ENCODE measurements around the gene GRM3. TPM values are rescaled to one million over a fixed set of nuclear protein-coding genes. Genes with fewer than 3 reads are reported as not detected.

Gene GRM3
- total and polyA plus RNA-seq, 2 donors (not counting 3 experiments of a cell fraction or from before 2014, with no cell fraction given), result not detected

- Histone ChIP-seq H3K36me3 (ENCODE audit: control insufficient read depth in 2 of 2, extremely low read depth in 1 of 2, insufficient read depth in 2 of 2, low read length in 2 of 2) (no peaks in the 10 kb centered on the region), H3K27me3 (ENCODE audit: control insufficient read depth in 2 of 2, insufficient read depth in 2 of 2, low read length in 2 of 2) (no peaks in the 10 kb centered on the region), H3K4me3 (replicated peaks in 1 of 3; ENCODE audit: insufficient read depth in 1 of 3, low read depth in 1 of 3, low read length in 3 of 3) (no peak overlapping the region), H3K9me1 (replicated peaks; ENCODE audit: control insufficient read depth, extremely low read depth, insufficient read depth, low read length) (no peaks in the 10 kb centered on the region), H4K20me1 (replicated peaks; ENCODE audit: control insufficient read depth, extremely low read depth, insufficient read depth, low read length) (no peaks in the 10 kb centered on the region), H2AFZ (ENCODE audit: low read depth, low read length) (no peak overlapping the region), H3K9ac (replicated peaks; ENCODE audit: extremely low read depth, insufficient read depth, low read length) (no peak overlapping the region), H3K79me2 (ENCODE audit: control insufficient read depth, insufficient read depth, low read length) (no peaks in the 10 kb centered on the region), H3K4me1 (ENCODE audit: control insufficient read depth, extremely low read depth, insufficient read depth, low read length) (no peaks in the 10 kb centered on the region), H3K9me3 (replicated peaks; ENCODE audit: control insufficient read depth, insufficient read depth, low read length) (no peaks in the 10 kb centered on the region), H3K4me2 (ENCODE audit: insufficient read depth, low read length) (no peak overlapping the region), H3K27ac (ENCODE audit: insufficient read depth, low read depth, low read length) (no peak overlapping the region)
- intact Hi-C loops (cut with micrococcal nuclease), result no loop called here
- dilution Hi-C loops (cut with MboI; ENCODE audit: extremely low pct_ligation_motif_present, low sequenced_read_pairs), result no loop called here
- POLR2A ChIA-PET, result no interaction called here
- DNase-seq (ENCODE audit: low read depth, low spot score), result no peak
- no TSS peak for BruUV-seq (replicated peaks)
- no peak for TF ChIP-seq EZH2 (IDR thresholded peaks at IDR 0.05; ENCODE audit: borderline replicate concordance, low read depth, low read length, severe bottlenecking)
- no peak for TF ChIP-seq MYC (IDR thresholded peaks at IDR 0.05; ENCODE audit: low read depth, low read length)
- TF ChIP-seq FOS (IDR thresholded peaks at IDR 0.05; ENCODE audit: borderline replicate concordance, insufficient read depth, low read length), result no peak
- TF ChIP-seq MAX (IDR thresholded peaks at IDR 0.05; ENCODE audit: insufficient read depth, insufficient read length), result no peak
- TF ChIP-seq POLR2A (IDR thresholded peaks at IDR 0.05; ENCODE audit: low read depth, low read length), result no peak
- TF ChIP-seq JUN (IDR thresholded peaks at IDR 0.05; ENCODE audit: borderline replicate concordance, insufficient read depth, insufficient read length, low read depth), result no peak
- no peak for TF ChIP-seq GATA2 (IDR thresholded peaks at IDR 0.05; ENCODE audit: insufficient read depth, insufficient read length, low read depth, low read length)
- TF ChIP-seq CTCF (IDR thresholded peaks at IDR 0.05; ENCODE audit: extremely low read depth in 1 of 2, insufficient read depth in 1 of 2, low read depth in 1 of 2, low read length in 2 of 2), result no peak
- no peak for TF ChIP-seq POLR2AphosphoS5 (IDR thresholded peaks at IDR 0.05; ENCODE audit: insufficient read depth, low read depth, low read length)
- CTCF ChIA-PET, result interaction anchor here (1.5 kb wide), 1 partner anchor 29 kb away, joined by 4 read pairs; no protein-coding TSS in a partner anchor
- no peak for FAIRE-seq
These were observed 232.4 kb downstream of the GRM3 start for GRCh38 chr7:86876146-86876545.
